ENCODE measurements around the gene ATP6V1B1.

Gene ATP6V1B1

DNA sequence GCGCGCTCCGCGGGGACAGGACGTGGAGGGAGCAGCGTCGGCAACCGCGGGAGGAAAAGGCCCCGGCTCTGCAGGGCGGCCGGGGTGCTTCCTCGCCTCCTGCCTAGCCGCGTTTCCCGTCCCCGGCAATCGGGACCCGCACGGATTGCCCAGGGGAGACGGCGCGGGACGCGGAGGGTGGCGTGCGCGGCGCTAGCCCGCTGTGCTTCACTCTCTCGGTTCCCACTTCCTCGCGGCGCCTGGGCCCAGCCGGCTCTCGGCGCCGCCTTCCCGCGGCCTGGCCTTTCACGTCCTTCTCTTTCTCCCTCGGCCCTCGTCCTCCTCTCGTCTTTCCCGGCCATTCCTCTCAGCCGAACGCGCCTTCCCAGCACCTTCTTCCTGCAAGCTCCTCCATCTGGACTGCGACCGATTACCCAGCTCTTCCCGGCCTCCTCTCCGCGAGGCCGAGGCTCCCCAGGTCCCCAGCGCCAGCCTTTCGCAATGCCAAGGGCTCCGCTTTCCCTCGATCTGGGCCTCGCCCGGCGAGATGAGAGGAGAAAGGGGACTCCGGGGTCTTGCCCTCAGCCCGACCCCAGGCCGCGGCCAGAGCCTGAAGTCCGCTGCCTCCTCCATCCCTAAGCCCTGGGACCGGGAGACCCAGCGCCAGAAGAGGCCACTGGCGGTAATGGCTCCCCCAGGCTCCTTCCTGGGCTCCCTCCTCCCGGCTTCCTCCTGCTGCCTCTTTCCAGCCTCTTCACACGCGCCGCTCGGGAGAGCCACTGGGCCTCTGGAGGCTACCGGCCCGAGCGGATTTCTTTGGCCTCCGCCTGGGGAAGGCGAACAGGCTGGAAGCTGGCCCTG, 34.3 kb upstream of the ATP6V1B1 start:
- H3K4me3 ChIP-seq (ENCODE audit: low read depth, low read length), result peak overlapping the region; percentile 48

DNA sequence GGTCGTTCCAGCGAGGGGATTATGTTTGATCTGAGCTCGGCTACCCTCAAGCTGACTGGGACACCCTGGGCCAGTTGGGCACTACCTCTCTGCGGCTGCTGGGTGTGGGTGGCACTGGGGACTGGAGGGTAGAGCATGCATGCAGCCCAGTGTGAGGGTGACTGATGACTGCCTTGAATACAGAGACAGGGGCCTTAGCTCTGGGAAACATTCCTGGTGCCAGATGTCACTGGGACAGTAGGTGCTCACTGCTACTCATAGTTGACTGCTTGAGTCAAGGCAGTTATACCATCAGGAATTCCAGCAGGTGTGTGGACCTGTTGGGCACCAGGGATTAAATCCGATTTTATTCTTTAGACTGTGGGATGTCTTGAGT, 33.6 kb upstream of the ATP6V1B1 start:
- no peak overlapping the region for H3K4me3 ChIP-seq (ENCODE audit: low read depth, low read length)

DNA sequence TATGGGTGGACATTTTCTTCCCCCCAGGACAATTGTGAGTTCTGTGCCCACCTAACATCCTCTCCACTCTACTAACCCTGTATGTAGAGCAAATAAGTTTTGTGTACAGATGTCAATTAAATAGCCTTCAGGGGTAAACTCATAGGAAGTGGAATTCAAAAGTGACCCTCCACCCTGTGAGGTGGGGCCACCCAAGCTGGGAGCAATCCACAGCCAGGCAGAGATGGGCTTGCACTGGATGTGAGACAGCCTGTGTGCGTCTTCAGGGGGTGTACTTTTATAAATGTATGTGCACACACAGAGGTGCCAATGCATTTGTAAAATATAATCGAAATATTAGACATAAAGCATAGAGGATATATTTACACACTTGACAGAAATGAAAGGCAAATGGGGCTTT, 33.1 kb upstream of the ATP6V1B1 start:
- no peak overlapping the region for H3K4me3 ChIP-seq (ENCODE audit: low read depth, low read length)

DNA sequence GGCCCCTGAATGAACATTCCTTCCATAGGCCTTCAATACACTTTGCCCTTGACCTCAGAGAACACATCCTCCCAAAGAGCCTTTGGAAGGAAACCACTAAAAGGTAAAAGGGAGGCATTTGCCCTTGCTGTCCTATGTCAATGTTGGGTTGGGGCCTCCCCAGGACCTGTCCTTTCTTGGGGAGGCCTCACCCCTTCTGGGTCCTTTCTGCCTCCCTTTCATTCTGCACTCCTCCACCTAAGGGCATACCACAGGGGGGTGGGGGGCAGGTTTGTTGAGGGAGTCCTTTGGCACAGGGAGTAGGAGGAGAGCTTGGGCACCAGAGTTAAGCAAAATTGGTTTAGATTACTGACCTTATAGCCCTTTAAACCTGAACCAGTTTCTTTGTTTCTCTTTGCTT, 32.5 kb upstream of the ATP6V1B1 start:
- no peak overlapping the region for H3K4me3 ChIP-seq (ENCODE audit: low read depth, low read length)

DNA sequence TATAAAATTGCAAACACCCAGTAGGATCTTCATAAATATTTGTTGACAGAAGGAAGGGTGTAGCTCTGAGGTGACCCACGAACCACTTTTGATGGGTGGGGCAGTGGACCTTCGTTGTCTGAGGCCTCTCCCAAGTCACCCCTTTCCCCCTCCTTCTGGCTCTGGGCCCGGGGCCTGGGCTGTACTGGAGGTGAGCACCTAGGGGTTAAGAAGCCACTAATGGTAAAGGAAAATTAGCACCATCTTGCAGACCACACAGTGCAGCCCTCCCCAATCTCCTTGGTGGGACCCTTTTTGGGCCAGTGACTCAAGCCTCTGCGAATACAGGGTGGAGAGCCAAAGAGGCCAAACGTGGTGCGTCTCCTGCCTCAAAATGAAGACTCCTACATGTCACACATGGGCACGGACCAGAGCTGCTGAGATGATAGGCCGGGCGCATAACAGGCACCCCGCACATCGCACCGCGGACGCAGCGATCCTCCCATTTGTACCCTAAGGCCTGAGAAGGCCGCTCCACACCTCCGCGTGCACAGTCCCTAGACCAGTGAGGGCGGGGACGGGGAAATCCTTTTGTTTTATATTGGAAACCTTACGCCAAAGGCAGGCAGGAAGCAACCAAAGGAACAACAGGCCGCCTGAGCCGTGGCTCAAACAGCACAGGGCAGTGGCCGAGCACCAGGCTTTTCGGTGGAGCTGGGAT, 31.9 kb upstream of the ATP6V1B1 start:
- H3K4me3 ChIP-seq (ENCODE audit: low read depth, low read length), result no peak overlapping the region

DNA sequence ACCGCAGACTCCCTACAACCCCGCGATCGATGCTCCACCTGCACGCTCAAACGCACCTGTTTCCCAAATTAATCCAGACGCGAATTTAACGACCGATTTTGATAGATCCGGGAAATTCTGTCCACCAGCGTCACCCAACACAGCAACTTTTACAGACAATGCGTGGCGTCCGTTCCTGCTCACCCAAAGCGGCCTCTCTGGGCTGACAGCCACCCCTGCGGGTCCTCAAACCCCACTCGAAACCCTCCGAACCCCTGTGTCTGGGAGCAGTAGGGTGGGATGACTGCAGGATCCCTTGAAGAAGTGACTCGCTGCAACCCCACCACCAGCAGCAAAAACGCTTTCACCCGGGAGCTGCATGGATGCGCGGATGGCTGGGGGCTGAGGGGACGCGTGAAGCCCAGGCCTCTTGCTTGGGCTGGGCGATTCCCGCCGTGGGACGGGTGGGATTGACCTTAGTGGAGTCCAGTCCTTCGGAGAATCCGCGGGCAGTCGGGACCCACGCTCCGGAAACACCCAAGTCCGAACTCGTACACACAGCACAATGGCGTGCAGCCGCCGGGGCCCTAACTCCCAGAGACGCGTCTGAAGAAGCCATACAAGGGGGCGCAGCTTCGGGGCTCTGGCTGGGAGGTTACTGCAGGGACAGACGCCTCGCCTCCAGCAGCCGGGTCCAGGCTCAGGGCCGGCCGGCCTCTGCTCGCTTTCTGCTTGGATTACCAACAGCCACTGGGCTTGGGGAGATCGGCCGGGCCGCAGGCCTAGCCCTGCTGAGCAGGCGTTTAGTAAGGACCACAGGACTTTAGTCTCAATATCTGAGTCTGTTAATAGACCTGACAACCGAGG, 31.1 kb upstream of the ATP6V1B1 start:
- H3K4me3 ChIP-seq (ENCODE audit: low read depth, low read length), result no peak overlapping the region

DNA sequence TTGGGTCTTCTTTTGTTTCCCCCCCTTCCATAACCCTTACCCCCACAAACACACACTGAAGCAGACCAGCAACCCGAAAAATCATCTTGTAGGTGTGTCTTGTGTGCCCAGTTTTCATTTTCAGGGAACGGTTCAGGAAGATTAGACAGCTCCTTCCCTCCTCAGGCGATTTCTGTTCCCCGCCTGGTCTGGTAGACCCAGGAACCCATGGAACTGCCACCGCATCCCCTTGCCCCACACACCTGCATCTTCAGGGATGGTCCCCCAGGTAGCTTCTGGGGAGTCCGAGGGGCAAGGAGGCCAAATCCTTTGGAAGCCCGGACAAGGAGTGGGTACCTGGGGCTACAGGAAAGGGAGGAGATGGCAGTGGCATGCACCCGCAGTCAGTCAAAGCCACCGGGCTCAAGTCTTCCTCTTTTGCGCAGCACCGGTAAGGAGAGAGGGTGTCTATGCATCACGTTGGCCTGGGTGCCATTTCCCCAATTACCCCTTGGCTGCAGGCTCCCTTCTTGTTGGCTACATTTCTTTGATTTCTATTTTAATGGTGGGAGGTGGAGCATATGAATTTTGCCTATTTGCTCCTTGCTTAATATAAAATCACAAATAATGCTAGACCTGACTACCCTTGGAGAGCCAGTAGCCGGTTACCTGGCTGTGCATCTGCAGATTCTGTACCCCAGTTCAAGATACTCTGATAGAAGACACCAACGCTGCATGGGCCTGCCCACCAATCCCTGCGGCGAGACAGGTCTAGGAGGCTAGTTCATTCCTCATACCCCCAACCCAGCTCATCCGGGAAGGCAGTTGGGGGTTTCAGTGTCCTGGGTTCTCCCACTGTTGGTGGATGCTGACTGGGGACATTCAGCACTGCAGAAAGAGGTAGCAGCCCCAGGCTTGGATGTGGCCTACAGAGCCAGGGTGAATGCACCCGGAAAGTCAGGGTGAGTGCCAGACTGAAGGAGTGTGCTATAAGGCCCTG, 30.0 kb upstream of the ATP6V1B1 start:
- no peak overlapping the region for H3K4me3 ChIP-seq (ENCODE audit: low read depth, low read length)

DNA sequence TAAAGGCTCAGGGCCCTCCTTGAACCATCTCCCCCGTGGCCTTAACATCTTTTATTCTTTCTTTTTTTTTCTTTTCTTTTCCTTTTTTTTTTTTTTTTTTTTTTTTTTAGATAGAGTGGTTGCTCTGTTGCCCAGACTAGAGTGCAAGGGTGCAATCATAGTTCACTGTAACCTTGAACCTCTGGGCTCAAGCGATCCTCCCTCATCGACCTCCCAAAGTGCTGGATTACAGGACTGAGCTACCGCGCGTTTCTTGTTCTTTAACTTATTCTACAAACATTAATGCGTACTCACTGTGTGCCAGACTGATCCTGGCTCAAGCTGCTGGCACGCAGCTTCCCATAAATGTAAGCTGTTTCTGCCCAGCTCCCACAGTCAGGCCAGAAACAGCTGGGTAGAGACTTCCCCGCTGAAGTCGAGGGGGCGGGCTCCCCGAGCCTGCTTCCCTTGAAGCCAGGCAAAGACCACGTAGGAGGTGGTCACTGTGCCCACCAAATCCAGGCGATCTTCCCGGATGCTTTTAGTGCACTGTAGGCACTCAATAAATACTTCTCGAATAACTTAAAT, 29.2 kb upstream of the ATP6V1B1 start:
- no peak overlapping the region for H3K4me3 ChIP-seq (ENCODE audit: low read depth, low read length)

DNA sequence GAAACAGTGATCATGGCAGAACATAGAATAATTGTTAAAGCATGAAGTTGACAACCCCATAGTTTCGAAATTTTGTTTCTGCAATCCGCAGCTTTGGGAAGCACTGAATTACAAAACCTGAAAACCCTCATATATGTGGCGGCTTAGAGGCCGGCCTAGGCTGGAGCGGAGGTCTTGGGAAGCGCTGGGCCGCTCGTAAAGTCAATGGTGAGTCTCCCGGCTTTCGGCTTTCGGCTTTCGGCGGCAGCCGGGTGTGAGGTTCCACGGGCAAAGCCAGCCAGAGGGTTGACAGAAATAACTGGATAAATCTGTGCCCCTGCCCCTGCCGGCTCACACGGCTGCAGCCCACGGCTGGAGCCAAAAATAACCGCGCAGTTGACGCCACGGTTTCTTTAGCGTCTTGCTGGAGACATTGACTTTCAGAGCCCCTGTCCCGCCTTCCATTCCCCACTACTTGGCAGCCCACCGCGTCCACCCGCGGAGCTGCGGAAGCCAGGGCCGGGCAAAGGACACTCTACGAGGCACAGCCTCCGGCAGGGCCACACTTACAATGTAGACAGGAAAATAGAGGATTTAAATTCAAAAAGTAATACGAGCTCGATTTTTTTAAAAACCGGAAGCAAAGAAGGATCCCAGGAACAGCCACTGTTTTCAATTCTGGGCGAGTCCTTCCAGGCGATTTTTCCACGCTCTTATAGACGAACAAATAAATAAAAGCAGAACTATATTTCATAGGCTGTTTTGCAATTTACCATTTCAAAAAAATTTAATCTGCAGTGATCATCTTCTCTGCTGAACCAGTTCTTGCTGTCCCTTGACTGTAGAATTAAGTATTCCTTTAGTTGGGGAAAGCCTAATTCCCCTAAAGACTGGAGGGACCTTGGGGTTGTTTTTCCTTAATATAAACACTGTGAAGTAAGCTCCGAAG, 28.3 kb upstream of the ATP6V1B1 start:
- no peak overlapping the region for H3K4me3 ChIP-seq (ENCODE audit: low read depth, low read length)

DNA sequence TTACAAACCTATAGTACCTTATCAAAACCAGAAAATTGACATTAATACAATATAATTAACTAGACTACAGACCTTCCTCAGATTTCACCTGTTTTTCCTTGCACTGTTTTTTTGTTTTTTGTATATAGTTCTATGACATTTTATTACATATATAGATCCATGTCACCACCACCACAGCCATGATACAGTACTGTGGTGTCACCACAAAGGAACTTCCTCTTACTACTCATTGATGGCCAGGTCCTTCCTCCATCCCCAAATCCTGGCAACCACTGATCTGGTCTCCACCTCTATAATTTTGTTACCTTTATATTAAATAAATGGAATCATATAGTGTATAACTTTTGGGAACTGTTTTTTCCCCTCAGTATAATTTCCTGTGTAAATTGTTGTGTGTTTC, 19.4 kb upstream of the ATP6V1B1 start:
- no peak overlapping the region for H3K4me3 ChIP-seq (ENCODE audit: low read depth, low read length)

DNA sequence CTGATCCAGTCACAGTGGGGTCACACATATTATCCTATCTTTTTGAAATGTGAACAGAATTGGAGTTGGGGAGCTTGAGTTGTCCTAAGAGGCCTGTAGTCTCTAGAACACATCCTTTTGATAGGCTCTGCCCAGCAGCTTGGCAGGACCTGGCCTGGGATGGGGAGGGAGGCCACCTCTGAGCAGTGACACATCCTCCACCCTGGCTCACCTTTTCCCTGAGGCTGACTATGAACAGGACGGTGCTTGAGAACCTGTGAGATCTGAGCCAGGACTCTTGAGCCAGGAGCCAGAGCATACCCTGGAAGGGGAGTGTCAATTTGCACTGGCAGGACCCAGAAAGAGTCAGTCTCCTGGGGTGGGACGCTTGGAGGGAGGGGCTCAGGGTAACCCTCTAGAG, 17.7 kb upstream of the ATP6V1B1 start:
- no peak overlapping the region for H3K4me3 ChIP-seq (ENCODE audit: low read depth, low read length)

DNA sequence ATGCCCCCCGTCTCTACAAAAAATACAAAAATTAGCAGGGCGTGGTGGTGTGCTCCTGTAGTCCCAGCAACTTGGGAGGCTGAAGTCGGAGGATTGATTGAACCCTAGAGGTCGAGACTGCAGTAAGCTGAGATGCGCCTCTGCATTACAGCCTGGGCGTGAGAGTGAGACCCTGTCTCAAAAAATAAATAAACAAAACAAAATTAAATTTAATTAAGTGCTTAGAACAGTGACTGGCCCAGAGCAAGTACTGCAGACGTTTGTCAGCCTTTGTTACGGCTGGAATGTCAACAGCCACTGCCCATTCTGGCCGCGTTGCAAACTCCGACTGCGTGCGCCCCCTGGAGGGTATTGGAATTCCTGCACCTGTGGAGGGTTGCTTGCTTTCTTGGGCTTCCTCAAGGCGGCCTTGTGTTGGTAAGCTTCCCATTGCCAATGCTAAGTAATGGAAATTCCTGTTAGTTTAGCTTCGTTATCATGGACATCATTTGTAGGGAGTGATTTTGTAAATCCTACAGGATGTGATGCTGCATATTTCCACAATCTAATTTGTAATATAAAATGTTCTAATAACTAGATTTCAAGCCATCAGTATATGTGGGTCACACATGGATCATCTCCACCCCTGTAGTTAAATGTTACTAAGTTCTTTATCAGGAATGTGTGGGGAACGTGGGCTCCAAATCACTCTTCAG, 15.9 kb upstream of the ATP6V1B1 start:
- no peak overlapping the region for H3K4me3 ChIP-seq (ENCODE audit: low read depth, low read length)

DNA sequence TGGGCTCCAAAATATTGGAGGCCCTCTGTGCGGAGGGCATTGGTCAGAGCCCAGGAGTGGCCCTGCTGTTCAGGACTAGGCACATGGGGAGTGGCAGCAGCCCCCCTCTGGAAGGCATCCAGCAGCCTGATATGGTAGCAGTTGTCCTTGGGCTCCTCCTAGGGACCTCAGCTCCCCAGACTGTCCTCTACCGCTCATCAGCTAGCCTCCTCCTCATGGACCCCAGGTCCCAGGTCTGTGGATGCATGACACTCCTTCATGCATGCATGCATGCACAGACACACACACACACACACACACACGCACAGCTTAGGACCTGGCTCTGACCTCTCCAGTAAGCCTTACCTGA, 15.4 kb upstream of the ATP6V1B1 start:
- H3K4me3 ChIP-seq (ENCODE audit: low read depth, low read length), result no peak overlapping the region

DNA sequence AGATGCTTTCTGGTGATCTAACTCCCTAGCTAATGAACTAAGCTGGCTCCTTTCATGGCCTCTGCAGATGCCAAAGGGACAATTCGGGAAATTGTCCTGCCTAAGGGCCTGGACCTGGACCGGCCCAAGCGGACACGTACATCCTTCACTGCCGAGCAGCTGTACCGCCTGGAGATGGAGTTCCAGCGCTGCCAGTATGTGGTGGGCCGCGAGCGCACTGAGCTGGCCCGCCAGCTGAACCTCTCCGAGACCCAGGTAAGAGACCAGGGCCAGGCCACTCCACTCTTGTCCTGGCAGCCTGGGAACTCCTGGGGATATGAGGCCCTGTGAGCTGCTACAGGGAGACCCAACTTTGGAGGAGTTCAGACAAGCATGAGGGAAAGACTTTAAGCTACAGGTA, 14.7 kb upstream of the ATP6V1B1 start:
- no peak overlapping the region for H3K4me3 ChIP-seq (ENCODE audit: low read depth, low read length)

DNA sequence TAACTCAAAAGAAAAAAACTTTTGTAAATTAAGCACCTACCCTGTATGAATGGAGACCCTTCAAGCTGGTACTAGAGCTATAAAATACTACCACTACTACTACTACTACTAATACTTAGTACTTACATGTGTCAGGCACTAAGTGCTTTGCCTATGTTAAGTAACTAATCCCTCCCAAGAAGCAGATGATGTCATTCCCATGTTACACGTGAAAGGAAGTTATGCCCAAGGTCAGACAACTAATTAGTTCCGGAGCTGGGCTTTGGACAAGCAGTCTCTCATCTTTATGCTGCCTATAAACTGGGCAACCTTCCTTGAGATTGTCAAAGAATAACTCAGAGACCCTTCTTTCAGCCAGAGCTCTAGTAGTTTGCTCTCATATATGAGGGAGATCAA, 13.9 kb upstream of the ATP6V1B1 start:
- H3K4me3 ChIP-seq (ENCODE audit: low read depth, low read length), result no peak overlapping the region

DNA sequence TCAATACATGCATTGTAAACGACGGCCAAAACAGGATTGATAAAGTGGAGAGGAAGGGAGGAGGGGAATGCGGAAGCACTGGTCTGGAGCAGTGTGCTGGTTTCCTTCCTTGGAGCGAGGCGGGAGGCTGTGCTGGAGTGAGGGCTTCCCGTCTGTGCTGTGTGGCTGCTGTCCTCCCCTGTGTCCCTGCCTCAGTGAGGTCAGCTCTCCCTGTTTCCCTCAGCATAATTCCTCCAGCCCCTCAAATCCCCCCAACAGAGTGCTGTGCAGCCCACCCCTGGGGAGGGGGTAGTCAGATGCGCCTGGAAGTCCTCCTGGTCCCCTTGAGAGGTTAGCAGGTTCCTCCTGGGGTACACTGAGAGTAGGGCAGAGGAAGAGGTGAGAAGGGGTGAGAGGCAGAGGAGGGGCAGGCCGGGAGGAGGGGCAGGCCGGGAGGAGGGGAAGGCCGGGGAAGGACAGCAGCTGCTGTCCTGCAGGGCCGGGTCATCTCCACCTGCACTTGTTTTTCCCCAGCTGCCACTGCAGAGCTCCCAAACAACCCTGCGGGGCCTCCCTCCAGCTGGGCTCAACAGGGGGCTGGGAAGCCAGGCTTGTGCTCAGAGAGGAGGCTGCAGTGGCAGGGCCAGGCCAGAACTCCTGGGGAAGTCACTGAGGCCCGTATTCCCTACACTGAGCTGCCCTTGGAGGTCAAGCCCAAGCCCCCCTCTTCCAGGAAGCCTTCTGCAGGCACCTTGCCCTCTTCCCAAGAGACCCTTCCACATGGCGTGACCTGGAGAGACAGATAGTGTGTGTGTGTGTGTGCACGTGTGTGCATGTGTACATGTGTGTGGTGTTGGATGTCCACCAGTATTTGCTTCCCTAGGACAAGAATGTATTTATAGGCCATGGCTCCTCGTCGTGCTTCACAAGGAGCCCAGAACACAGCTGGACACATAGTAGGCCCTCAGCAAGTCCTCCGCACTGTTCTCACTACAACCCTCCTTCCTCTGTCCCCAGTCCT, 13.2 kb upstream of the ATP6V1B1 start:
- H3K4me3 ChIP-seq (ENCODE audit: low read depth, low read length), result no peak overlapping the region

DNA sequence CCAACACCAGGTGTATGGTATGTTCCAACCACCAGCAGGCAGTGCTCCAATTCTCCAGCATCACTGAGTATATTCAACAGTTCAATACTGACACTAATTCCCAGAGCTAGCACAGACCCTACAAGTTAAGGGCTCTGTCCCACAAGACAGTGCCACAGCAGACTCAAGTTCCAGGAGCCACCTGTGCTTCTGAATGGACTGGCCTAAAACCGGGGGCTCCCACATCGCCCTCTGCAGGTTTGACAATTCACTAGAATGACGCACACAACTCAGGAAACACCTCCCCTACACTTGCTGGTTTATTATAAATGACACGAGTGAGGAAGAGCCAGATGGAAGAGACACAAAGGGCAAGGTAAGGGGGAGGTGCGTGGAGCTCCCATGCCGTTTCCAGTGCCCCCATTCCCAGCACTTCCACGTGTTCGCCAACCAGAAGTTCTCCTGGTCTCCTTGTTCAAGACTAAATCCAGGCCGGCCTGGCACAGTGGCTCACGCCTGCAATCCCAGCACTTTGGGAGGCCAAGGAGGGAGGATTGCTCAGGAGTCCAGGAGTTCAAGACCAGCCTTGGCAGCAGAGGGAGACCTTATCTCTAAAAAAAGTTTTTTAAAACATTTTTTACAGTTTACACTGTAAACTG, 12.2 kb upstream of the ATP6V1B1 start:
- H3K4me3 ChIP-seq (ENCODE audit: low read depth, low read length), result no peak overlapping the region

Measured in iPS-11a (cell line).